HCT116 (cell line): ENCODE measurements around the gene PLXNC1. TPM values are rescaled to one million over a fixed set of nuclear protein-coding genes. Genes with fewer than 3 reads are reported as not detected.

Source experiments
- ATAC-seq: fragments of 200-7000 bp; cut with Tn5 transposase; 2 replicates; pipeline ENCODE4 v1.9.1; 2020; ENCODE audit warnings: mild to moderate bottlenecking, moderate library complexity
- BruUV-seq: library from RNA; stranded (reverse); fragments of 400-500 nt; replicated peaks from 2 replicates; lab custom pipeline; 2021; lab: Mats Ljungman, UMichigan
- CTCF ChIA-PET: fragments of 300-600 bp; sonication (Branson Sonifier 250); formaldehyde crosslinking; loops from one replicate; lab custom pipeline; 2021; ENCODE audit warnings: antibody characterized with exemption; lab: Charles Lee
- POLR2A ChIA-PET: fragments of 300-600, 350-600 bp; sonication (Branson Sonifier 250); formaldehyde crosslinking; loops from one replicate; lab custom pipeline; 2021; ENCODE audit warnings: antibody characterized with exemption; lab: Charles Lee
- RAD21 ChIA-PET, 2 experiments: fragments of 300-600 bp; sonication (Branson Sonifier 250); formaldehyde crosslinking; loops; one replicate each; lab custom pipeline; 2023; ENCODE audit warnings: low total read pairs in 2 of 2; ENCODE audit not compliant: uncharacterized antibody in 2 of 2, unreplicated experiment in 2 of 2, low non-redundant PET in 1 of 2; lab: Charles Lee
- DNase-seq: peaks from one replicate; pipeline ENCODE4 v3.0.0-alpha.2; 2010; ENCODE audit warnings: low read depth, low spot score
- H2AFZ ChIP-seq: fragments of 200-600 bp; shearing (Covaris generic), sonication (generic); 2 replicates; pipeline ENCODE4 v1.6.1; 2017; ENCODE audit warnings: low read depth, mixed run types, mixed read lengths, antibody characterized with exemption, low read length; ENCODE audit not compliant: poor library complexity, severe bottlenecking
- H3K27ac ChIP-seq: 2 replicates; pipeline ENCODE4 v1.5.1; 2012; ENCODE audit warnings: low read depth, low read length
- H3K27me3 ChIP-seq: fragments of 200-600 bp; sonication (generic); 2 replicates; pipeline ENCODE4 v1.6.1; 2016; ENCODE audit warnings: mixed run types, low read length, mixed read lengths; ENCODE audit not compliant: insufficient read depth
- H3K36me3 ChIP-seq, 2 experiments: fragments of 200-500 bp in 1 of 2; fragments of 200-600 bp in 1 of 2; sonication (Bioruptor generic) in 1 of 2; sonication (generic) in 1 of 2; 2 replicates each; pipeline versions ENCODE4 v1.5.1 to v1.6.1; 2014 to 2016; ENCODE audit warnings: low read length in 2 of 2, inconsistent platforms in 1 of 2, mixed read lengths in 1 of 2, mixed run types in 1 of 2; ENCODE audit not compliant: insufficient read depth in 2 of 2, control insufficient read depth in 1 of 2
- H3K4me1 ChIP-seq, 2 experiments: fragments of 200-600 bp in 1 of 2; sonication (generic) in 1 of 2; 2 replicates each; pipeline versions ENCODE4 v1.5.1 to v1.6.1; 2012 to 2017; ENCODE audit warnings: low read length in 2 of 2, inconsistent platforms in 1 of 2, mild to moderate bottlenecking in 1 of 2, mixed read lengths in 1 of 2, mixed run types in 1 of 2, moderate library complexity in 1 of 2; ENCODE audit not compliant: insufficient read depth in 2 of 2, control insufficient read depth in 1 of 2
- H3K4me2 ChIP-seq: fragments of 200-600 bp; sonication (generic); 2 replicates; pipeline ENCODE4 v1.6.1; 2017; ENCODE audit warnings: mixed run types, low read length, mixed read lengths
- H3K4me3 ChIP-seq, 2 experiments: fragments of 200-600 bp in 1 of 2; sonication (generic) in 1 of 2; replicated peaks in 1 of 2; 2 replicates each; pipeline ENCODE4 v1.5.1; 2011 to 2016; ENCODE audit warnings: low read length in 2 of 2, control low read depth in 1 of 2, low read depth in 1 of 2, mild to moderate bottlenecking in 1 of 2, mixed read lengths in 1 of 2, mixed run types in 1 of 2
- H3K79me2 ChIP-seq: fragments of 200-600 bp; sonication (generic); 2 replicates; pipeline ENCODE4 v1.6.1; 2017; ENCODE audit warnings: mild to moderate bottlenecking, mixed run types, low read length, moderate library complexity, mixed read lengths; ENCODE audit not compliant: insufficient read depth
- H3K9ac ChIP-seq: fragments of 200-600 bp; sonication (generic); 2 replicates; pipeline ENCODE4 v1.6.1; 2016; ENCODE audit warnings: low read length, mixed read lengths
- H3K9me2 ChIP-seq: fragments of 200-600 bp; sonication (generic), shearing (Covaris generic); 2 replicates; pipeline ENCODE4 v1.6.1; 2017; ENCODE audit warnings: mixed run types, mild to moderate bottlenecking, moderate library complexity; ENCODE audit not compliant: insufficient read depth
- H3K9me3 ChIP-seq, 2 experiments: fragments of 200-500 bp in 1 of 2; fragments of 200-600 bp in 1 of 2; sonication (Bioruptor generic) in 1 of 2; sonication (generic) in 1 of 2; 2 replicates each; pipeline ENCODE4 v1.6.1; 2014 to 2017; ENCODE audit warnings: low read length in 2 of 2, mixed read lengths in 2 of 2, inconsistent platforms in 1 of 2, low read depth in 1 of 2, mild to moderate bottlenecking in 1 of 2, mixed run types in 1 of 2, moderate library complexity in 1 of 2; ENCODE audit not compliant: control insufficient read depth in 1 of 2, insufficient read depth in 1 of 2
- H4K20me1 ChIP-seq: fragments of 200-600 bp; sonication (generic), shearing (Covaris generic); 2 replicates; pipeline ENCODE4 v1.6.1; 2017; ENCODE audit warnings: mixed run types, mild to moderate bottlenecking, moderate library complexity; ENCODE audit not compliant: insufficient read depth
- CEBPB ChIP-seq: IDR thresholded peaks from 2 replicates; pipeline ENCODE4 v1.6.1; 2012; ENCODE audit warnings: low read depth
- ELF1 ChIP-seq: IDR thresholded peaks from 2 replicates; pipeline ENCODE4 v1.6.1; 2012; ENCODE audit warnings: low read depth, borderline replicate concordance
- EZH2 ChIP-seq: fragments of 200-600 bp; sonication (generic); IDR thresholded peaks from 2 replicates; pipeline ENCODE4 v1.6.1; 2017; ENCODE audit warnings: antibody characterized with exemption, mixed run types
- SIN3A ChIP-seq: IDR thresholded peaks from 2 replicates; pipeline ENCODE4 v1.6.1; 2012; ENCODE audit warnings: low read depth
- SP1 ChIP-seq: IDR thresholded peaks from 2 replicates; pipeline ENCODE4 v1.6.1; 2012; ENCODE audit warnings: low read depth
- SRF ChIP-seq: IDR thresholded peaks from 2 replicates; pipeline ENCODE4 v1.6.1; 2012; ENCODE audit warnings: low read depth
- ZBTB33 ChIP-seq: IDR thresholded peaks from 2 replicates; pipeline ENCODE4 v1.6.1; 2011; ENCODE audit warnings: mild to moderate bottlenecking, low read length, moderate library complexity; ENCODE audit not compliant: insufficient replicate concordance; ENCODE audit errors: extremely low read depth
- ZFX ChIP-seq: fragments of 450-650 bp; IDR thresholded peaks from 2 replicates; pipeline ENCODE4 v1.6.1; 2017
- intact Hi-C: fragments of 100-400 bp; cut with micrococcal nuclease; formaldehyde crosslinking; loops from 2 replicates; pipeline ENCODE4 v1.10.0; 2022
- total RNA-seq: library from RNA; stranded (reverse); gene quantifications from one replicate; pipeline ENCODE4 v1.2.1, GENCODE V29; 2021; ENCODE audit not compliant: unreplicated experiment
- TF ChIP-seq, protein P1 (sequence below): IDR thresholded peaks from 2 replicates; pipeline ENCODE4 v1.6.1; 2012

Gene PLXNC1
- total RNA-seq, 1 experiment from 2014 or later, result 0.25 TPM

GRCh38 chr12:94170690-94171594 is 22.6 kb downstream of the PLXNC1 start:
- Histone ChIP-seq H3K27me3 (peaks cover 34% of the 10 kb centered on the region), H3K9ac (no peak overlapping the region), H3K79me2 (no peaks in the 10 kb centered on the region), H3K9me2 (no peaks in the 10 kb centered on the region), H3K27ac (no peak overlapping the region), H3K4me3 (no peak overlapping the region), H3K4me1 (no peaks in the 10 kb centered on the region), H4K20me1 (no peaks in the 10 kb centered on the region), H2AFZ (no peak overlapping the region), H3K36me3 (no peaks in the 10 kb centered on the region), H3K4me2 (no peak overlapping the region), H3K9me3 (no peaks in the 10 kb centered on the region)
- DNase-seq (no peak), ATAC-seq (no peak)
- ChIA-PET POLR2A (no interaction called here), CTCF (no interaction called here), RAD21 (no interaction called here)
- TF ChIP-seq, protein P1, sequence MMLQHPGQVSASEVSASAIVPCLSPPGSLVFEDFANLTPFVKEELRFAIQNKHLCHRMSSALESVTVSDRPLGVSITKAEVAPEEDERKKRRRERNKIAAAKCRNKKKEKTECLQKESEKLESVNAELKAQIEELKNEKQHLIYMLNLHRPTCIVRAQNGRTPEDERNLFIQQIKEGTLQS, result no peak
- TF ChIP-seq SIN3A, result no peak
- TF ChIP-seq SRF, result no peak
- TF ChIP-seq ZBTB33, result no peak
- TF ChIP-seq CEBPB, result no peak
- no peak for TF ChIP-seq EZH2
- TF ChIP-seq SP1, result no peak
- TF ChIP-seq ELF1, result no peak
- TF ChIP-seq ZFX, result no peak
- BruUV-seq, result no TSS peak
- intact Hi-C loops, result no loop called here
